OCI-LY3 (cell line): ENCODE data around the gene RGS6.

Source experiments
- EZH2phosphoT487 ChIP-seq: fragments of 200-600 bp; shearing (Covaris generic); IDR thresholded peaks from 2 replicates; pipeline ENCODE4 v1.6.1; 2018; ENCODE audit warnings: antibody characterized with exemption, mixed run types, low read depth
- TF ChIP-seq, protein P1 (sequence below): fragments of 200-600, 300-600 bp; sonication (generic); IDR thresholded peaks from 2 replicates; pipeline ENCODE4 v1.5.1; 2014; ENCODE audit warnings: antibody characterized with exemption, low read length, low read depth

DNA sequence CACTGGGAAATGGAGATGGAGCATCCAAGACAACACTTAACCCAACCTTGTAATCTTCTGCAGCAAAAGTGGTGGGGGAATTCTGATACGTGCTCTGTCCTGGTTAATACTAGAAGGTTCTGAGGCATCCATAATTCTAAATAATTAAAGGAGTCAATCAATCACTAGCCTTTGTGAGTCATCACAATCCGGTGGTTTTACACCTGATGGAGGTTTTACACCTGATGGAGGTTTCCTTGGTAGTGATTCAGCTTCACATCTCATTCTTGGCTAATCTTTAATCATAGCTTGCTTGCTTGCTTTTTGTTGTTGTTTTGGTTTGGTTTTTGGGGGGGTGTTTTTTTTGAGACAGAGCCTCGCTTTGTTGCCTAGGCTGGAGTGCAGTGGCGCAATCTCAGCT is 618.3 kb downstream of the RGS6 start:
- TF ChIP-seq, protein P1, sequence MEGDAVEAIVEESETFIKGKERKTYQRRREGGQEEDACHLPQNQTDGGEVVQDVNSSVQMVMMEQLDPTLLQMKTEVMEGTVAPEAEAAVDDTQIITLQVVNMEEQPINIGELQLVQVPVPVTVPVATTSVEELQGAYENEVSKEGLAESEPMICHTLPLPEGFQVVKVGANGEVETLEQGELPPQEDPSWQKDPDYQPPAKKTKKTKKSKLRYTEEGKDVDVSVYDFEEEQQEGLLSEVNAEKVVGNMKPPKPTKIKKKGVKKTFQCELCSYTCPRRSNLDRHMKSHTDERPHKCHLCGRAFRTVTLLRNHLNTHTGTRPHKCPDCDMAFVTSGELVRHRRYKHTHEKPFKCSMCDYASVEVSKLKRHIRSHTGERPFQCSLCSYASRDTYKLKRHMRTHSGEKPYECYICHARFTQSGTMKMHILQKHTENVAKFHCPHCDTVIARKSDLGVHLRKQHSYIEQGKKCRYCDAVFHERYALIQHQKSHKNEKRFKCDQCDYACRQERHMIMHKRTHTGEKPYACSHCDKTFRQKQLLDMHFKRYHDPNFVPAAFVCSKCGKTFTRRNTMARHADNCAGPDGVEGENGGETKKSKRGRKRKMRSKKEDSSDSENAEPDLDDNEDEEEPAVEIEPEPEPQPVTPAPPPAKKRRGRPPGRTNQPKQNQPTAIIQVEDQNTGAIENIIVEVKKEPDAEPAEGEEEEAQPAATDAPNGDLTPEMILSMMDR: no peak
- no peak for TF ChIP-seq EZH2phosphoT487
